Loucy (cell line): ENCODE measurements around the gene OMD.

Experiments
- H2AFZ ChIP-seq: fragments of 200-600 bp; sonication (generic); 2 replicates; pipeline ENCODE4 v1.6.0; 2016; ENCODE audit warnings: antibody characterized with exemption, mild to moderate bottlenecking, low read length, moderate library complexity
- H3F3A ChIP-seq: fragments of 200-600 bp; 2 replicates; pipeline ENCODE4 v1.6.0; 2016; ENCODE audit warnings: antibody characterized with exemption, low read depth, mild to moderate bottlenecking
- H3K27me3 ChIP-seq: fragments of 200-600 bp; sonication (generic); 2 replicates; pipeline ENCODE4 v1.6.1; 2014; ENCODE audit warnings: low read length, mild to moderate bottlenecking; ENCODE audit not compliant: insufficient read depth, poor library complexity, severe bottlenecking
- H3K36me3 ChIP-seq: fragments of 200-600 bp; sonication (generic); 2 replicates; pipeline ENCODE4 v1.6.1; 2016; ENCODE audit warnings: low read length; ENCODE audit not compliant: insufficient read depth
- H3K4me1 ChIP-seq: fragments of 200-600 bp; sonication (generic); 2 replicates; pipeline ENCODE4 v1.5.1; 2014; ENCODE audit warnings: low read length, mild to moderate bottlenecking; ENCODE audit not compliant: insufficient read depth, poor library complexity, severe bottlenecking
- H3K4me2 ChIP-seq: fragments of 200-600 bp; sonication (generic); 2 replicates; pipeline ENCODE4 v1.6.0; 2014; ENCODE audit warnings: antibody characterized with exemption, low read length, low read depth, mild to moderate bottlenecking; ENCODE audit not compliant: poor library complexity, severe bottlenecking
- H3K4me3 ChIP-seq: fragments of 200-600 bp; sonication (generic); 2 replicates; pipeline ENCODE4 v1.5.1; 2014; ENCODE audit warnings: low read length, mild to moderate bottlenecking, mixed read lengths; ENCODE audit not compliant: poor library complexity, severe bottlenecking
- H3K79me2 ChIP-seq: fragments of 200-600 bp; sonication (generic); 2 replicates; pipeline ENCODE4 v1.6.1; 2014; ENCODE audit warnings: low read length; ENCODE audit not compliant: insufficient read depth
- H3K9ac ChIP-seq: fragments of 200-600 bp; sonication (generic); 2 replicates; pipeline ENCODE4 v1.6.0; 2014; ENCODE audit warnings: mild to moderate bottlenecking, low read depth, low read length, moderate library complexity; ENCODE audit not compliant: poor library complexity, severe bottlenecking
- H3K9me2 ChIP-seq: fragments of 200-600 bp; sonication (generic); replicated peaks from 2 replicates; pipeline ENCODE4 v1.6.1; 2016; ENCODE audit warnings: low read depth, low read length, mixed read lengths
- H3K9me3 ChIP-seq: fragments of 200-600 bp; sonication (generic); 2 replicates; pipeline ENCODE4 v1.6.1; 2014; ENCODE audit warnings: mild to moderate bottlenecking, antibody characterized with exemption, low read length, low read depth; ENCODE audit not compliant: insufficient read depth
- H4K20me1 ChIP-seq: fragments of 200-600 bp; sonication (generic); 2 replicates; pipeline ENCODE4 v1.6.0; 2014; ENCODE audit warnings: antibody characterized with exemption, low read length, mild to moderate bottlenecking; ENCODE audit not compliant: insufficient read depth, poor library complexity, severe bottlenecking
- EZH2phosphoT487 ChIP-seq: fragments of 200-600 bp; IDR thresholded peaks from 2 replicates; pipeline ENCODE4 v1.6.1; 2018; ENCODE audit warnings: antibody characterized with exemption, mild to moderate bottlenecking, moderate library complexity, borderline replicate concordance
- TF ChIP-seq, protein P1 (sequence below): fragments of 200-600 bp; sonication (generic); conservative IDR thresholded peaks from 2 replicates; pipeline ENCODE4 v1.5.1; 2014; ENCODE audit warnings: mild to moderate bottlenecking, antibody characterized with exemption, low read length

The OMD gene

DNA sequence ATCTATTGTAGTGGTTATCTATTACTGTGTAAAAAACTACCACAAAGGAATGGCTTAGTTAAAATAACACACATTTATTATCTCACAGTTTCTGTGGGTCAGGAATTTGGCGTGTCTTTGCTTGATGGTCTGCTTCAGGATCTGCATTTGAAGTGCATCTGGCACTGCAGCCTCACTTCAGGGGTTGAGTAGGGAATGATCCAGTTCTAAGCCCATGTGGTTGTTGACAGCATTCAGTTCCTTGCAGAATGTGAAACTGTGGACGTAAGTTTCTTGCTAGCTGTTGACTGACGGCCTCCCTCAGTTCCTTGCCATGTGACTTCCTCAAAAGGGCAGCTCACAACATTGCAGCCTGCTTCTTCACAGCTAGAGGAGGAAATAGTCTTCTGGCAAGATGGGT, 17.8 kb downstream of the OMD start:
- Histone ChIP-seq H3K9me2 (no peaks in the 10 kb centered on the region), H3K79me2 (peaks cover 69% of the 10 kb centered on the region), H3F3A (peaks cover 5% of the 10 kb centered on the region; the same call in 1 of the 2 replicates), H3K36me3 (no peaks in the 10 kb centered on the region), H3K4me2 (peak overlapping the region; percentile 84), H2AFZ (peak overlapping the region; percentile 38), H3K4me1 (peaks cover 76% of the 10 kb centered on the region), H3K27me3 (no peaks in the 10 kb centered on the region), H3K9ac (peak overlapping the region; percentile 78), H4K20me1 (no peaks in the 10 kb centered on the region), H3K9me3 (no peaks in the 10 kb centered on the region), H3K4me3 (peak overlapping the region; percentile 75)
- TF ChIP-seq EZH2phosphoT487, result no peak
- TF ChIP-seq, protein P1, sequence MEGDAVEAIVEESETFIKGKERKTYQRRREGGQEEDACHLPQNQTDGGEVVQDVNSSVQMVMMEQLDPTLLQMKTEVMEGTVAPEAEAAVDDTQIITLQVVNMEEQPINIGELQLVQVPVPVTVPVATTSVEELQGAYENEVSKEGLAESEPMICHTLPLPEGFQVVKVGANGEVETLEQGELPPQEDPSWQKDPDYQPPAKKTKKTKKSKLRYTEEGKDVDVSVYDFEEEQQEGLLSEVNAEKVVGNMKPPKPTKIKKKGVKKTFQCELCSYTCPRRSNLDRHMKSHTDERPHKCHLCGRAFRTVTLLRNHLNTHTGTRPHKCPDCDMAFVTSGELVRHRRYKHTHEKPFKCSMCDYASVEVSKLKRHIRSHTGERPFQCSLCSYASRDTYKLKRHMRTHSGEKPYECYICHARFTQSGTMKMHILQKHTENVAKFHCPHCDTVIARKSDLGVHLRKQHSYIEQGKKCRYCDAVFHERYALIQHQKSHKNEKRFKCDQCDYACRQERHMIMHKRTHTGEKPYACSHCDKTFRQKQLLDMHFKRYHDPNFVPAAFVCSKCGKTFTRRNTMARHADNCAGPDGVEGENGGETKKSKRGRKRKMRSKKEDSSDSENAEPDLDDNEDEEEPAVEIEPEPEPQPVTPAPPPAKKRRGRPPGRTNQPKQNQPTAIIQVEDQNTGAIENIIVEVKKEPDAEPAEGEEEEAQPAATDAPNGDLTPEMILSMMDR, result no peak

GRCh38 chr9:92405818-92406217, 18.5 kb downstream of the OMD start:
- TF ChIP-seq, protein P1, result no peak
- TF ChIP-seq EZH2phosphoT487, result no peak
- H3K9me2 ChIP-seq, result no peaks in the 10 kb centered on the region
- peak overlapping the region; percentile 75 for H3K4me3 ChIP-seq
- no peaks in the 10 kb centered on the region for H3K27me3 ChIP-seq
- H3K36me3 ChIP-seq, result no peaks in the 10 kb centered on the region
- H3K4me1 ChIP-seq, result peaks cover 76% of the 10 kb centered on the region
- peaks cover 5% of the 10 kb centered on the region; the same call in 1 of the 2 replicates for H3F3A ChIP-seq
- peaks cover 75% of the 10 kb centered on the region for H3K79me2 ChIP-seq
- H3K4me2 ChIP-seq, result peak overlapping the region; percentile 84
- no peak overlapping the region for H2AFZ ChIP-seq
- no peaks in the 10 kb centered on the region for H3K9me3 ChIP-seq
- no peaks in the 10 kb centered on the region for H4K20me1 ChIP-seq
- H3K9ac ChIP-seq, result peak overlapping the region; percentile 78

DNA sequence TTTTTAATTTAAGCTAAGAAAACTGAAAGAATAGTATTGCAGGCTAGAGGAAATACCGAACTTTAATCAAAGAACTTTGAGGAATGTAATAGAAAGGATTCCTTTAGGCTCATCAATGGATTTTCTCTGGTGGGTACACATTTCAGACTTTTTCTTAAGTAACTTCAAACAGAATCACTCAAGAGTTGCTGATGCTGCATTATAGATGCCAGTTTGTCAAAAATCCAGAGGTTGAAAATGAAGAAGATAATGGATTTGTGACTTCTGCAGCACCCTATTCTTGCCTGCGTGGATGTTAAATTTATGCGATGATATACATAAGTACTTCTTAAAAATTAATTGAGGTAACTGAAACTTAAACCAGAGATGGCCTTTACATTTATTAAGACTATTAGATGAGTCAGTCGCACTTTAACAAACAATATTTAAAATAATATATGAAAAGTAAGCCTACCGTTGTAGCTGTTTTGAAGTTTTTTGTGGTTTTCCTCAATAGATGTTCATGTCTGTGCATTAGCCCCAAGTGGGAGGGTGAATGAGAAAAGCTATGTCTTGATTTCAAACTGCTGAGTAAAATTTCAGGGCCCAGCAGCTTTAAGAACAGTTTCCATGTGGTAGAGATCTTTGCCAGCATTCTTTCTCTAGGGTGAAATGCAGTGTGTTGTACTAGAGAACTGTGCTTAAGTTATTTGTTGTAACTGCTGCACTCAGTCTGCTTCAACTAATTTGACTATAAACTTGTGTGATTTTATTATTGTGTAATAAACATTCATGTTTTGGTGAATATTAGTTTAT, 20.0 kb downstream of the OMD start, which contains the start of gene OGN:
TSS of gene OGN (minus strand) at position 537 of the 795 bp plus-strand sequence. CDS start 1,171 bp downstream, outside the sequence.
- Histone ChIP-seq H3K4me3 (peak within 1 kb of the TSS; percentile 75), H2AFZ (peak within 1 kb of the TSS; percentile 16; the same call in 1 of the 2 replicates), H3K9me3 (no peaks in the 10 kb centered on the region), H3K36me3 (no peaks in the 10 kb centered on the region), H3K4me1 (peaks cover 65% of the 10 kb centered on the region), H4K20me1 (no peaks in the 10 kb centered on the region), H3K4me2 (peak within 1 kb of the TSS; percentile 84), H3K9me2 (no peaks in the 10 kb centered on the region), H3F3A (peaks cover 5% of the 10 kb centered on the region; the same call in 1 of the 2 replicates), H3K27me3 (no peaks in the 10 kb centered on the region), H3K9ac (peak within 1 kb of the TSS; percentile 78), H3K79me2 (peaks cover 83% of the 10 kb centered on the region)
- no peak for TF ChIP-seq EZH2phosphoT487
- TF ChIP-seq, protein P1, result no peak
